ENCODE data around the gene TXNRD2. TPM values are rescaled to one million over a fixed set of nuclear protein-coding genes. Genes with fewer than 3 reads are reported as not detected.

TXNRD2 gene
- total RNA-seq, 1 donor from 2014 or later, result 50.4 TPM

DNA sequence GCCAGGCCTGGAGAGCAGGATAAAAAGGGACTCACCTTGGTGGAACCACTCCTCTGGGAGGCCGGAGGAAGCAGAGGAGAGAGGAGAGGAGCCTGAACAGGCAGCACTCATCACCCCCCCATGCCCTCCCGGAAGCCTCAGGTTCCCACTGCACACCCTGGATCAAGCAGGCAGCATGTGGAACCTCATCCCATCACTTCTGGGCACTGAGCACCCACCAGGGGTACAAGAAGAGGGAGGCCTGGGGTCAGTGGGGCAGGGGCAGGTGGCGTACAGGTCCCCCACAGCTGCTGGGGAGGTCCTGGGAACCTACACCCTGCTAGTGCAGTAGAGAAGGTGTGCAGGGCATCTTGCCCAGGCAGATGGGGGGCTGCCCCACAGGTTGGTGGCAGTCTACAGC, 35.1 kb upstream of the TXNRD2 start:
- no peak for DNase-seq (ENCODE audit: low read depth)
- TF ChIP-seq, protein P1, sequence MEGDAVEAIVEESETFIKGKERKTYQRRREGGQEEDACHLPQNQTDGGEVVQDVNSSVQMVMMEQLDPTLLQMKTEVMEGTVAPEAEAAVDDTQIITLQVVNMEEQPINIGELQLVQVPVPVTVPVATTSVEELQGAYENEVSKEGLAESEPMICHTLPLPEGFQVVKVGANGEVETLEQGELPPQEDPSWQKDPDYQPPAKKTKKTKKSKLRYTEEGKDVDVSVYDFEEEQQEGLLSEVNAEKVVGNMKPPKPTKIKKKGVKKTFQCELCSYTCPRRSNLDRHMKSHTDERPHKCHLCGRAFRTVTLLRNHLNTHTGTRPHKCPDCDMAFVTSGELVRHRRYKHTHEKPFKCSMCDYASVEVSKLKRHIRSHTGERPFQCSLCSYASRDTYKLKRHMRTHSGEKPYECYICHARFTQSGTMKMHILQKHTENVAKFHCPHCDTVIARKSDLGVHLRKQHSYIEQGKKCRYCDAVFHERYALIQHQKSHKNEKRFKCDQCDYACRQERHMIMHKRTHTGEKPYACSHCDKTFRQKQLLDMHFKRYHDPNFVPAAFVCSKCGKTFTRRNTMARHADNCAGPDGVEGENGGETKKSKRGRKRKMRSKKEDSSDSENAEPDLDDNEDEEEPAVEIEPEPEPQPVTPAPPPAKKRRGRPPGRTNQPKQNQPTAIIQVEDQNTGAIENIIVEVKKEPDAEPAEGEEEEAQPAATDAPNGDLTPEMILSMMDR (IDR thresholded peaks at IDR 0.05; ENCODE audit: insufficient read depth, low read length, poor library complexity, severe bottlenecking), result no peak
- H3K27me3 ChIP-seq (ENCODE audit: control insufficient read depth, insufficient read depth, low read length), result no peaks in the 10 kb centered on the region
- peaks cover 1% of the 10 kb centered on the region for H3K36me3 ChIP-seq (ENCODE audit: control insufficient read depth, insufficient read depth, low read length)
- H3K4me3 ChIP-seq (ENCODE audit: low read depth, low read length), result no peak overlapping the region

DNA sequence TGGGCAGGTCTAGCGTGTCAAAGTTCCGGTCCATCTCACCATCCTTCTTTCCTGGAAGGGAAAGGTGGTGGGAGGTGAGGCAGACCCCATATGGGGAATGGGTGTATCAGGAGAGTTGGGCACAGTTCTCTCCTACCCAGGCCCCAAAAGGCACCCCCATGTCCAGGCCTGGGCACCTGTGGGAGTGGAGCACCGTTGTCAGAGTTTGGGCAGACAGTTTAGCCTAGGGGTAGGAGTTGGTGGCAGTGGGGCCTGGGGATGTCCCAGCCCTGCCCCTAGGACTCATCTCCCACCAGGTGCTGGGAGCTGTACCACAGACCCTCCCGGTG, 34.1 kb upstream of the TXNRD2 start:
- DNase-seq (ENCODE audit: low read depth), result no peak
- Histone ChIP-seq H3K4me3 (ENCODE audit: low read depth, low read length) (no peak overlapping the region), H3K27me3 (ENCODE audit: control insufficient read depth, insufficient read depth, low read length) (no peaks in the 10 kb centered on the region), H3K36me3 (ENCODE audit: control insufficient read depth, insufficient read depth, low read length) (peaks cover 3% of the 10 kb centered on the region)
- TF ChIP-seq, protein P1 (IDR thresholded peaks at IDR 0.05; ENCODE audit: insufficient read depth, low read length, poor library complexity, severe bottlenecking), result no peak

DNA sequence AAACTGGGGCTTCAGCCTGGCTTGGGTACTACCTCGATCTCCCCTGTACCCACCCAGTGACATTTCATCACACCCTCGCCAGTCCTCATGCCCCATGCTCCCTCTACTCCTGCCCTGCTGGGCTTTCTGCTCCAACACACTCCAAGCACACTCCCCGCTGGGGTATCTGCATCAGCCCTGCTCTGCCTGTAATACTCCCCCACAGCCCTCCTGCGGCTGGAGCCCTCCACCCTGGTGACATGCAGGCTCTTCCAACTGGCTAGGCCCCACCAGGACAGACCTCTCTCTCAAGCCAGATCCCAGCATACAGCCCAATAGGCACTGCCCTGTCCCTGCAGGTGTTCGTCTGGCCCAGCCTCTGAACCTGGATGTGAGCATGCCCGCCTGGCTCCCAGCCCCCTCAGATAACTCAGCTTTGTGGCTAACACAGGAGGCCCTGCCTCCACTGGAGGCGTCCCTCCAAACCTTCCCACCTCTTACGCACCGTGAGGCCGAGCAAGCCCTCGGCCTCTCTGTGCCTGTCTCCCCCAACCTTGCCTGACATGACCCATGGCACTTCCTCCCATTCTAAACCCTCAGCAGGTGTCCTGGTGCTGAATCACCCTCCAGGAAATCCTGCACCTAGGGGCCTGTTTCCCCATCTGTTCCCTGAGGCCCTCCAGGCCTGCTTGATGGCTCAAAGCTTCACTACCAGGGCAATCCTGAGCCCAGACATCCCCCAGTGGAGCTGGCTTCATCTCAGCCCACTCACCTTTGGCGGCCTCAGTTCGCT, 33.5 kb upstream of the TXNRD2 start:
- TF ChIP-seq, protein P1 (IDR thresholded peaks at IDR 0.05; ENCODE audit: insufficient read depth, low read length, poor library complexity, severe bottlenecking), result no peak
- Histone ChIP-seq H3K27me3 (ENCODE audit: control insufficient read depth, insufficient read depth, low read length) (no peaks in the 10 kb centered on the region), H3K36me3 (ENCODE audit: control insufficient read depth, insufficient read depth, low read length) (peaks cover 3% of the 10 kb centered on the region), H3K4me3 (ENCODE audit: low read depth, low read length) (no peak overlapping the region)
- no peak for DNase-seq (ENCODE audit: low read depth)

DNA sequence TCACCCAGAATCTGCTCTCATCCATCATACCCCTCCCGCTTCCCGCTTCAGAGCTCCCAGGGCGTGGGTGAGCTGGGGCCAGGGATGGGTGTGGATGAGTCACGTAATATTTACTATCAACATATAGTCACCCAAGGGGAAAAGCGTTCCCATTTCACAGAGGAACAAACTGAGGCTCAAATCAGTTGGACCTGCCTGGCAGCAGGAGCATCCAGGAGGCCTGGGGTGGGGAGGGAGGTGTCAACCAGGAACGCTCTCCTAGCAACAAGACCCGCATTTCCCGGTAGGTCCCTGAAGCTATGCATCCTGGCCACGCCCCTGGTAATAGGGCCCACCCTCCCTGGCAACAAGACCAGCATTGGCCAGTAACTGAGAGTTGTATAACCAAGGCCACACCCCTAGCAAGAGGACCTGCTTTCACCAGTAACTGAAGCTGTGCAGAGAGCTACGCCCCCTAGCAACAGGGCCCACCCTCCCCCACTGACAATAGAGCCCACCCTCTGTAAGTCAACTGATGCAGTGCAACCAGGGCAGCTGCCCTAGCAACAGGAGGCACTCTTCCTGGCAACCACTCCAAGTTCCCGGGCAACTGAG, 32.7 kb upstream of the TXNRD2 start:
- TF ChIP-seq, protein P1 (IDR thresholded peaks at IDR 0.05; ENCODE audit: insufficient read depth, low read length, poor library complexity, severe bottlenecking), result no peak

DNA sequence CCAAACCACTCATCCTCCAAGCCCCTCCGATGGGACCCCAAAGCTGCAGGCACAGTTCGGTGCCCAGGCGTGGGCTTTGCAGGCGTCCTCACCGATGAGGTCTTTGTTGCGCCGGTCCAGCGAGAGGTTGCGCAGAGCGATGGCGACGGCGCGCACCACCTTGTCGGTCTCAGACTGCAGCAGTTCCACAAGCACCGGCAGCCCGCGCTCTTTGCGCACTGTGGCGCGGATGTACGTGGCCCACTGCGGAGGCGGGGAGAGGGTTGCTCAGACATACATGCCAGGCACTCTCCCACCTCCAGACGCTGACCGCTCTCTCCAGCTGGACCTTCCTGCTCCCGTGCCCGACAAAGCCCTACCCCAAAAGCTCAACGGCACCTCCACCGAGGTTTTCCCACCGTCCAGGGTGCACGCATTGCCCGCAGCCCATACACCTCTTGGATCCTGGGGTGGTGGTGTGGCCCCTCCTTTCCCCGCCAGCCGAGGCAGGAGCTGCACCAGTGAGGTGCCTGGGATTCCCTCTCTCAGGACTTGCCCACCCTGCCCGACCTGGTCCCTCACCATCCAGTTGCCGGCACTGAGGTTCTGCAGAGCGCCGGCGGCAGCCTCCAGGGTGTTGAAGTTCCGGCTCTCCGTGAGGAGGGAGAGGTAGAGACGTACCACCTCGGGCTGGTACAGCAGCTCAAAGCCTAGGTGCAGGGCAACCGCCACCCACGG, 32.1 kb upstream of the TXNRD2 start:
- TF ChIP-seq, protein P1 (IDR thresholded peaks at IDR 0.05; ENCODE audit: insufficient read depth, low read length, poor library complexity, severe bottlenecking), result no peak
- H3K27me3 ChIP-seq (ENCODE audit: control insufficient read depth, insufficient read depth, low read length), result no peaks in the 10 kb centered on the region
- no peak overlapping the region for H3K4me3 ChIP-seq (ENCODE audit: low read depth, low read length)
- DNase-seq (ENCODE audit: low read depth), result no peak
- peaks cover 3% of the 10 kb centered on the region for H3K36me3 ChIP-seq (ENCODE audit: control insufficient read depth, insufficient read depth, low read length)

More for the DNA sequence above, 32.7 kb upstream of the TXNRD2 start:
- DNase-seq (ENCODE audit: low read depth), result no peak
- Histone ChIP-seq H3K27me3 (ENCODE audit: control insufficient read depth, insufficient read depth, low read length) (no peaks in the 10 kb centered on the region), H3K4me3 (ENCODE audit: low read depth, low read length) (no peak overlapping the region), H3K36me3 (ENCODE audit: control insufficient read depth, insufficient read depth, low read length) (peaks cover 3% of the 10 kb centered on the region)
